ENCODE results near the gene SLC6A6.
A peak's percentile ranks its signal among the peaks of the same experiment; 100 is the strongest.

The SLC6A6 gene

GRCh38 chr3:14440168-14440518 lies 37.7 kb downstream of the SLC6A6 start:
- H3K4me1 ChIP-seq (ENCODE audit: insufficient read depth, low read length) = no peaks in the 10 kb centered on the region
- ATAC-seq (ENCODE audit: insufficient read depth, low read depth) (no peak), DNase-seq (no peak)
- H3K9me3 ChIP-seq (ENCODE audit: insufficient read depth, low read length, severe bottlenecking) = no peaks in the 10 kb centered on the region
- peaks cover 16% of the 10 kb centered on the region; the same call in 1 of the 2 replicates for H3K79me2 ChIP-seq (ENCODE audit: insufficient read depth, low read length)
- no peak overlapping the region for H3K27ac ChIP-seq (ENCODE audit: low read length)
- no peaks in the 10 kb centered on the region for H3K27me3 ChIP-seq (ENCODE audit: insufficient read depth, low read length, poor library complexity)
- H3K4me3 ChIP-seq (ENCODE audit: low read depth in 1 of 2, low read length in 2 of 2) = no peak overlapping the region
- H2AFZ ChIP-seq (ENCODE audit: low read depth, low read length) = no peak overlapping the region
- H3K9ac ChIP-seq (ENCODE audit: low read depth, low read length) = no peak overlapping the region
- no peak overlapping the region for H3K4me2 ChIP-seq (ENCODE audit: insufficient read depth, low read length)
- peaks cover 28% of the 10 kb centered on the region for H4K20me1 ChIP-seq (ENCODE audit: insufficient read depth, low read length)
- H3K36me3 ChIP-seq (ENCODE audit: insufficient read depth, low read length) = peaks cover 11% of the 10 kb centered on the region; the same call in 1 of the 2 replicates
- TF ChIP-seq CTCF (IDR thresholded peaks at IDR 0.05; ENCODE audit: borderline replicate concordance, extremely low read depth, low read length, poor library complexity, severe bottlenecking) = no peak
- no peak for TF ChIP-seq EZH2 (IDR thresholded peaks at IDR 0.05; ENCODE audit: borderline replicate concordance, low read depth, low read length, severe bottlenecking)

- Histone ChIP-seq H3K79me2 (ENCODE audit: insufficient read depth, low read length) (peaks cover 16% of the 10 kb centered on the region; the same call in 1 of the 2 replicates), H3K4me2 (ENCODE audit: insufficient read depth, low read length) (no peak overlapping the region), H3K9ac (ENCODE audit: low read depth, low read length) (no peak overlapping the region), H3K4me3 (ENCODE audit: low read depth in 1 of 2, low read length in 2 of 2) (no peak overlapping the region), H3K27me3 (ENCODE audit: insufficient read depth, low read length, poor library complexity) (no peaks in the 10 kb centered on the region), H4K20me1 (ENCODE audit: insufficient read depth, low read length) (peaks cover 28% of the 10 kb centered on the region), H2AFZ (ENCODE audit: low read depth, low read length) (no peak overlapping the region), H3K9me3 (ENCODE audit: insufficient read depth, low read length, severe bottlenecking) (no peaks in the 10 kb centered on the region), H3K36me3 (ENCODE audit: insufficient read depth, low read length) (peaks cover 15% of the 10 kb centered on the region), H3K4me1 (ENCODE audit: insufficient read depth, low read length) (no peaks in the 10 kb centered on the region), H3K27ac (ENCODE audit: low read length) (no peak overlapping the region)
- ATAC-seq (ENCODE audit: insufficient read depth, low read depth) (0 out of 3 replicates have a peak, but pooled peaks have one; percentile 40), DNase-seq (peak; percentile 11)
- TF ChIP-seq EZH2 (IDR thresholded peaks at IDR 0.05; ENCODE audit: borderline replicate concordance, low read depth, low read length, severe bottlenecking) = no peak
Observed at GRCh38 chr3:14440531-14441239, 38.3 kb downstream of the SLC6A6 start.

- Histone ChIP-seq H3K4me2 (ENCODE audit: insufficient read depth, low read length) (no peak overlapping the region), H2AFZ (ENCODE audit: low read depth, low read length) (no peak overlapping the region), H3K79me2 (ENCODE audit: insufficient read depth, low read length) (peaks cover 16% of the 10 kb centered on the region; the same call in 1 of the 2 replicates), H3K36me3 (ENCODE audit: insufficient read depth, low read length) (peaks cover 22% of the 10 kb centered on the region), H4K20me1 (ENCODE audit: insufficient read depth, low read length) (peaks cover 28% of the 10 kb centered on the region), H3K9ac (ENCODE audit: low read depth, low read length) (no peak overlapping the region), H3K27me3 (ENCODE audit: insufficient read depth, low read length, poor library complexity) (no peaks in the 10 kb centered on the region), H3K9me3 (ENCODE audit: insufficient read depth, low read length, severe bottlenecking) (no peaks in the 10 kb centered on the region), H3K4me3 (ENCODE audit: low read depth in 1 of 2, low read length in 2 of 2) (no peak overlapping the region), H3K4me1 (ENCODE audit: insufficient read depth, low read length) (no peaks in the 10 kb centered on the region), H3K27ac (ENCODE audit: low read length) (no peak overlapping the region)
- no peak for ATAC-seq (ENCODE audit: insufficient read depth, low read depth)
- DNase-seq = no peak
- TF ChIP-seq EZH2 (IDR thresholded peaks at IDR 0.05; ENCODE audit: borderline replicate concordance, low read depth, low read length, severe bottlenecking) = no peak
- no peak for TF ChIP-seq CTCF (IDR thresholded peaks at IDR 0.05; ENCODE audit: borderline replicate concordance, extremely low read depth, low read length, poor library complexity, severe bottlenecking)
Observed at GRCh38 chr3:14441240-14441919, 39.0 kb downstream of the SLC6A6 start.

- no peaks in the 10 kb centered on the region for H3K4me1 ChIP-seq (ENCODE audit: insufficient read depth, low read length)
- peaks cover 25% of the 10 kb centered on the region for H4K20me1 ChIP-seq (ENCODE audit: insufficient read depth, low read length)
- DNase-seq = no peak
- peaks cover 27% of the 10 kb centered on the region for H3K36me3 ChIP-seq (ENCODE audit: insufficient read depth, low read length)
- H3K79me2 ChIP-seq (ENCODE audit: insufficient read depth, low read length) = peaks cover 16% of the 10 kb centered on the region; the same call in 1 of the 2 replicates
- H3K4me3 ChIP-seq (ENCODE audit: low read depth in 1 of 2, low read length in 2 of 2) = no peak overlapping the region
- no peaks in the 10 kb centered on the region for H3K27me3 ChIP-seq (ENCODE audit: insufficient read depth, low read length, poor library complexity)
- no peak for ATAC-seq (ENCODE audit: insufficient read depth, low read depth)
- no peak overlapping the region for H3K9ac ChIP-seq (ENCODE audit: low read depth, low read length)
- H3K27ac ChIP-seq (ENCODE audit: low read length) = no peak overlapping the region
- H3K4me2 ChIP-seq (ENCODE audit: insufficient read depth, low read length) = no peak overlapping the region
- no peak for TF ChIP-seq CTCF (IDR thresholded peaks at IDR 0.05; ENCODE audit: borderline replicate concordance, extremely low read depth, low read length, poor library complexity, severe bottlenecking)
- TF ChIP-seq EZH2 (IDR thresholded peaks at IDR 0.05; ENCODE audit: borderline replicate concordance, low read depth, low read length, severe bottlenecking) = no peak
- no peak overlapping the region for H2AFZ ChIP-seq (ENCODE audit: low read depth, low read length)
- H3K9me3 ChIP-seq (ENCODE audit: insufficient read depth, low read length, severe bottlenecking) = no peaks in the 10 kb centered on the region
Observed at GRCh38 chr3:14441920-14442300, 39.5 kb downstream of the SLC6A6 start.
